ENCODE measurements around the gene CNPY1.
"Not testable (repeated sequence)": the region's sequence is repeated elsewhere in the genome, so short reads cannot be mapped to it uniquely, and the experiment has no call there.

CNPY1 gene

DNA sequence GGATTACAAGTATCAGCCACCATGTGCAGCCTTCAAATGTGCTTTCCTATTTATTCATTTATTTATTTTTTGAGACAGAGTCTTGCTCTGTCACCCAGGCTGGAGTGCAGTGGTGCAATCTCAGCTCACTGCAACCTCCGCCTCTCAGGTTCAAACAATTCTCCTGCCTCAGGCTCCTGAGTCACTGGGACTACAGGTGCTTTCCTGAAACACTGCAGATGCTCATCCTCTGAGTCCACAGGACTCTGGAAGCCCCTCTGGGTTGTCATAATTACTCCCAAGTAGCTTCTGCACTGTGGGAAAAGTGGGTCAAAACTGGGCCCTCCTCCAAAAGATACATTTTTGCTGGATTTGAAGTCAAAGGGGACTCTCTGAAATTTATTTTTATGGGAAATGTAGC lies at the start of gene CNPY1:
Gene CNPY1 (minus strand): TSS at position 111 of the 400 bp plus-strand sequence. CDS start 630 bp downstream, outside the sequence.
- DNase-seq: not testable (repeated sequence)

DNA sequence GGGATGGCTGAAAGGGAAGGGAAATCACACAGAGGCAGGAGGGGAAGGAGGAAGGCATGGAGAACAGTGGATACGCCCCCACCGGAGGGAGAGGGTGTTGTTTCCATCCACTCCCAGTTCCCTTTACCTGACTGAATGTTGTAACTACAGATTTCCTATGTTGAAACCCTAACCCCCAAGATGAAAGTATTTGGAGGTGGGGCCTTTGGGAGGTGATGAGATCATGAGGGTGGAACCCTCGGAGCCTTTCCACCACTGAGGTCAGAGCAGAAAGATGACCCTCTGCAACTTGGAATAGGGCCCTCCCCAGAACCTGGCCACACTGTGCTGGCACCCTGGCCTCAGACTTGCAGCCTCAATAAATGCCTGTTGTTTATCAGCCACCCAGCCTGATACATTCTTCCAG lies 48.6 kb upstream of the CNPY1 start:
- no peak for DNase-seq

DNA sequence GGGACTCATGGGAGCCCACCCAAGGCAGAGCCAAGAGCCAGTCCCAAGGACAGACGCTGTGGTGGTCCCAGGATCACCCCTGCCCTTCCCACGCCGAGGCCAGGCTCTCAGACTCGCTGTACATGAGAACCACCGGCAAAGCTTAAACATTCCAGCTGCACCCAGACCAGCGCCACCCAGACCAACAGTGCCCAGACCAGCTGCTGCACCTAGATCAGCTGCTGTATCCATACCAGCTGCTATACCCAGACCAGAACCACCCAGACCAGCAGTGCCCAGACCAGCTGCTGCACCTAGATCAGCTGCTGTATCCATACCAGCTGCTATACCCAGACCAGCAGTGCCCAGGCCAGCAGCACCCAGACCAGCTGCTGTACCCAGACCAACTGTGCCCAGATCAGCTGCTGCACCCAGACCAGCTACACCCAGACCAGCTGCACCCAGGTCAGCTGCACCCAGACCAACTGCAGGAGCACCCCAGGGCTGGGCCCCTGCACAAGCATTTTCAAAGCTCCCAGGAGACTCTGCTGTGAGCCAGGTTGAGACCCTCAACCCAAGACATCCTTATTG lies 47.9 kb upstream of the CNPY1 start:
- peak in 1 of 2 experiments; percentile 49 for DNase-seq

DNA sequence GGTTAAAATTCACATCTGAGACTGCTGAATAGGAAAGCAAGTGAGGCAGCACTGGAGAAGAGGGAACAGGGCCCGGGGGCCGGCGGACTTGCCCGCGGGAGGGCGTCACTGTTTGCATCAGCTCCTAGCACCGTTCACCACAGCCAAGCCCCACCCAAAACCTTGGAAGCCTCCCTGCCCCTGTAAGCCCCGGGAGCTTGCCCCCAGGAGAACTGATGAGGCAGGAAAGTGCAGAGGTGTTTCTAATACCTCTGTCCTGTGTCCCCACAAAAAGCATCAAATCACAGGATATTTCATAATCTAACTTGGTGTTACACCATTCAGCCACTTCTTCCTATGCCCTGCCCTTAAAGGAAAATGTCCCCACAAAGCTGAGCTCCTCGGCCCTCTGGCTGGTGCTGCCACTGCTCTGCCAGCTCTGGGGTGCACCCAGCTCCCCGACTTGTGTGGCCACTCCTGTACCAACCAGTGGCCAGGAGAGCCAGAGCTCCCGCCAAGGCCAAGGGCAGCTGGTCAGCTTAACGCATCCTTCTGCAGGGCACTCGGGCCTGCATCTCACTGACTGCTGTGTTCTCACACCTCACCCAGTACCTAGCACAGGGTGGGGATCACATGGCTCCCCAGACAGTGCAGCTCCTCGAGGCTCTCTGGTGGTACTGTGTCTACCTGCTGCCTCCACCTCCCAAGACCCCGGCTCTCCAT lies 47.3 kb upstream of the CNPY1 start:
- no peak for DNase-seq

DNA sequence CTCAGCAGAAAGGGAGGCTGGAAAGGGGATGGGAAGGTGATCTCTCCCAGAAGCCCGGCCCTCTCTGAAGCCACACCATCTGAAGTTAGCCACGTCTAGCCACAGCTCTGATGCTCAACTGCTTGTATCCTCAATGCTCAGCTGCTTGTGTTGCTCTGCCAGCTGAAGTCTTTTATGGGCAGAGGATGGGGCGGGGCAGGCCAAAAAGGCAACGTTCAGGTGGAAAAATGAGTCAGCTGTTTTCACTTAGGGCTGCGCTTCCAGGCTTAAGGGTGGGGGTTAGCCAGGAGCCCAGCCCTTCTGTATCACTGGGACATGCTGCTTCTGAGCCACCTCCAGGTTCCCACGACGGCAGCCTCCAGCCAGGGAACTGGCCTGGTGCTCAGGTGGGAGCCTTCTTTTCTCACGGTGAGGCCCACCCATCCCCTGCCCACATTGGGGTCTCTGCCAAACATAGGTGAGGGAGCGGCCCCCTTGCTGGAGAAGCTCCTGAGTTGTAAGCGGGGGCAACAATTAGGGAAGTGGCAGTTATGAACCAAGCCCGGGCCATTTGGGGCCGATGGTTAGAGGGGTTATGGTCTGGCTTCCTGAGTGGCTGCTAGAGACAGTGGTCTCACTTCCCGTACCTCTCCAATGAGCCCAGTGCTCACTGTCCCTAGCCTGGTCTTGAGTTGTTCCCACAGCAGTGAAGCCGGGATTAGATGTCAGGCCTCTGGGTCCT lies 44.9 kb upstream of the CNPY1 start:
- no peak for DNase-seq

DNA sequence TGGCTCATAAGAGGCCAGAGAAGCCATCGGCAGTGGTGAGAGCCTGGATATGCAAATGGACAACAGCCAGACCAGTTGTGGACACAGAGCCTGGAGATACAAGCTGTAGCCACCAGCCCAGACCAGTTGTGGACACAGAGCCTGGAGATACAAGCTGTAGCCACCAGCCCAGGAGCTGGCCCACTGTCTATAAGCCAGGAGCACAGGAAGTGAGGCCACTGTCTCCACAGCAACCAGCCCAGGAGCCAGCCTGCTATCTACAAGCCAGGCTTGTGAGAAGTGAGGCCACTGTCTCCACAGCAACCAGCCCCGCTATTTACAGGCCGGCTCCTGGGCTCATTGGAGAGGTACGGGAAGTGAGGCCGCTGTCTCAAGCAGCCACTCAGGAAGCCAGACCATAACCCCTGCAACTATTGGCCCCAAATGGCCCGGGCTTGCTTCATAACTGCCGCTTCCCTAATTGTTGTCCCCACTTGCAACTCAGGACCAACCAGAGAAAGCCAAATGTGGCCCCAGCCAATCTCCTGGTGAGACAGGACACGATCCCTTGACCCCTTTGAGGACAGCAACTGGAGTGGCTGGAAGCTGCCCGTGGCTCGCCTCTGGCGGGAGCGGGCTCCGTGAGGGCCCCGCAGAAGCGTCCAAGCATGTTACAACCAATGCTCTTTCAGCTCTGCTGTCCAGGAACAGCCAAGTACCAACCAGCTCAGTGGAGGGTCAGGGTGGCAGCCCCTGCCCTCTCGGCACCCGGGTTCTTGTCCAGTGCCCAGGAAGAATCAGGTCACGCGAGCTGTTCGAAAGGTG lies 44.1 kb upstream of the CNPY1 start:
- DNase-seq: peak in 1 of 2 experiments; percentile 40

DNA sequence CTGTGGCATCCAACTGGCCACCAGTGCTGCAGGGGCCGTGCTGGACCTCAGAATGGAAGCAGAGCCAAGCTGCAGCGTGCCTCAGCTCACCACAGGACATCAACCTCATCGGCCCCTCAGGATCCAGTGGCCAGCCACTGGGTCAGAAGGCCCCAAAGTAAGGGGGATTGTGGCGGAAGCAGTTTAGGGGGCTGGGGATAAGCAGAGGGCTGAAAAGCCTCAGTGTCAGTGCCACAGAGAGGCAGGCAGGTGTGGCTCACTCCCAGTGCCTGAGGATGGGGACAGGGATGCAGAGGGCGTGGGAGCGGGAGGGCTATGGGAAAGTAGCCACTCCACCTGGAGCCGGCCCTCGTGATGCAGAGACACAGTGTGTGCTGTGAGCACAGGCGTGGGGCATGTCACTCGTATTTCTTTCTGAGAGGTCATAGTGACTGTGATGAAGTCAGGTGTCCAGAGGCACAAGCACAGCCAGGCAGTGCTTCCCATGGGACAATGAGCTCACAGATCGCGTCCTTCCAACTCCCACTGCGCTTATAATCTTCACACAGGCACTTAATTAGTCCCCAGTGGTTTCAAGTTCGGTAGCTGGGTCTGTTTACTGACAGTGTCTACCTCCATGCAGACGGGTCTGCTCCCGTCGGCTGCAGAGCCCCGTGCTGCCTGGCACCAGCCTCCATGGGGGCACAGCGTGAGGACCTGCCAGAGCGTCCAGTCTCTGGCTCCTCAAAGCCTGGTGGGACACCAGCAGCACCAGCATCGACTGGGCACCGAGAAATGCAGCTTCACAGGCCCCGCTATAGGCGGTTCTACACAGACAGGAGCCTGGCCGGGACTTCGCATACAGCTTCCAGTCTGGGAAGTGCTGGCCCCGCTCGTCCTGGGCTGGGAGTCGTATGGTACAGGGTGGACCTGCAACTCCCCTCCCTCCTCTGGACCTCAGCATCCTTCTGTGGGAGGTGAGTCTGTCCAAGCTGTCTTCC lies 42.9 kb upstream of the CNPY1 start:
- DNase-seq: peak; percentile 36 to 76

DNA sequence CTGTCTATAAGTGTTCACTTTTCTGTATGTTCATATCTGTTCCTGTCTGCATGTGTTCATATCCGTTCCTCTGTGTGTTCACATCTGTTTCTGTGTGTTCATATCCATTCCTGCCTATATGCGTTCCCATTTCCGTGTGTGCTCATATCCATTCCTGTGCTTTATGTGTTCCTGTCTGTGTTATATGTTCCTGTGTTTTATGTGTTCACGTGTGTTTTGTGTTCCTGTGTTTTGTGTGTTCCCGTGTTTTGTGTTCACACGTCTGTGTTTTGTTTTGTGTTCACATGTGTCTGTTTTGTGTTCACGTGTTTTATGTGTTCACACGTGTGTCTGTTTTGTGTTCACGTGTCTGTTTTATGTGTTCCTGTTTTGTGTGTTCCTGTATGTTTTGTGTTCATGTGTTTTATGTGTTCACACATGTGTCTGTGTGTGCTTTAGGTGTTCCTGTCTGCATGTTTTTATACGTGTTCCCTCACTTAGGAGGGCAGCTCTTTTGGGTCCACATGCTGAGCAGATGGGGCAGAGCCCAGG lies 42.2 kb upstream of the CNPY1 start:
- DNase-seq: no peak

DNA sequence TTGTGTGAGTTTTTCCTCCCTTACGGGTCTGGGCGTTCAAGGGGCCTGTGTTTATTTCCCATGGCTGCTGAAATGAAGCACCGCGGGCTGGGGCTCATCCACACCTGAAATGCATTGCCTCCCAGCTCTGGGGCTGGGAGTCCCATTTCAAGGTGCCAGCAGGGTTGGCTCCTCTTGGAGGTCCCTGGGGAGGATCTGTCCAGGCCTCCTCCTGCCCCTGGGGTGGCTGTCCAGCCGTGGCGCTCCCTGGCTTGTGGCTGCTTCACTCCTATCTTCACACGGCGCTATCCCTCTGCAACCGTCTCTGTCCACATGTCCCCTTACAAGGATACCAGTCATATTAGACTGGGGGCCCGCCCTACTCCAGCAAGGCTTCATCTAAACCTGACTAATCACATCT lies 41.1 kb upstream of the CNPY1 start:
- DNase-seq: no peak

DNA sequence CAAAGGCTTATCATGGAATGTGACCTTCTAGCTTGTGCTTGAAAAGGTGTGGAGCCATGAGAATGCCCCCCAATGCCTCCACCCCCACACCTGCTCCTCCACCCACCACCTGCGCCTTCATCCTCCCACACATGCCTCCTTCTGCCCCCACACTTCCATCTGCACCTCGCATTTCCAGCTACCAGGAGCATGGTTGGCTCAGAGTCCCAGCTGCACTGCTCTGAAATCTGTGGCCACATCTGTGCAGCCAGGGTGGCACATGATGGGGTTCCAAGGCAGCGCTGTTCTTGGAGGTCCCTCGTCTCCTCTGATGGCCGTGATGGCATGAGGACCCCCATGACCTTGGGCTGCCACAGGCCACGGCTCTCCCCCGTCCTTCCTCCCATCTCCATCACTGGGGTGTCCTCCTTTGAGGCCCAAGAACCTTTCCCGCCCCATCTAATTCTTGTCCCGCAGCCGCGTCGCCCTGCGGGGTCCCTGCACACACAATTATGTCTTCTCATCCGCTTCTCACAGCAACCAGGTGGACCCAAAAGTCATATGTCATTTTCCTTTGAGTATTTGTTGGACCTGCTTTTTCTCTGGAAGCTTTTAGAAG lies 40.6 kb upstream of the CNPY1 start:
- DNase-seq: no peak

DNA sequence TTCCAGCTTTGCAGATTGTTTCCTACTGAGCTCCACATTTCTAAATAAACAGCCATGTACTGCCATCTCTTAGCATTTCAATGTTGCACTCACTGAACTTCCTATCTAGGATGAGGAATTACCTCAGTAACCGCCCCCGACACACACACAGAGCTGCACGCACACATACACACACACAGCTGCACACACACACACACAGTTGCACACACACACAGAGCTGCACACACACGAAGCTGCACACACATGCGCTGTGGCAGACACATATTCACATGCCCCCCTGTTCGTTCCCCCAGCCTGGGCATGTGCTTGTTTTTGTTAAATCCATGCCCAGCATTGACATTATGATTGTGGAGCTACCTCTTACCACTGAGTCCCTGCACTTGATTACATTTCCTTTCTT lies 39.6 kb upstream of the CNPY1 start:
- no peak for DNase-seq

DNA sequence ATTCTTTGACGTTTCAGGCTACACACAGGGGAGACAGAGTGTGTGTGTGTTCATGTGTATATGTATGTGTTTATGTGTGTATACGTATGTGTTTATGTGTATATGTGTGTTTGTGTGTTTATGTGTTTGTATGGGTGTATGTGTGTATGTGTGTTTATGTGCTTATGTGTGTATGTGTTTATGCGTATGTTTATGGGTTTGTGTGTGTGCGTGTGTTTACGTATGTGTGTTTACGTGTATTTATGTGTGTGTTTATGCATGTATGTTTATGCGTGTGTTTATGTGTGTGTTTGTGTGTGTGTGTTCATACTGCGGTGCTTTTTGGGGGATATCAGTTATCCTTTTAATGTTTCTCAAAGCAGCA lies 39.2 kb upstream of the CNPY1 start:
- no peak for DNase-seq

DNA sequence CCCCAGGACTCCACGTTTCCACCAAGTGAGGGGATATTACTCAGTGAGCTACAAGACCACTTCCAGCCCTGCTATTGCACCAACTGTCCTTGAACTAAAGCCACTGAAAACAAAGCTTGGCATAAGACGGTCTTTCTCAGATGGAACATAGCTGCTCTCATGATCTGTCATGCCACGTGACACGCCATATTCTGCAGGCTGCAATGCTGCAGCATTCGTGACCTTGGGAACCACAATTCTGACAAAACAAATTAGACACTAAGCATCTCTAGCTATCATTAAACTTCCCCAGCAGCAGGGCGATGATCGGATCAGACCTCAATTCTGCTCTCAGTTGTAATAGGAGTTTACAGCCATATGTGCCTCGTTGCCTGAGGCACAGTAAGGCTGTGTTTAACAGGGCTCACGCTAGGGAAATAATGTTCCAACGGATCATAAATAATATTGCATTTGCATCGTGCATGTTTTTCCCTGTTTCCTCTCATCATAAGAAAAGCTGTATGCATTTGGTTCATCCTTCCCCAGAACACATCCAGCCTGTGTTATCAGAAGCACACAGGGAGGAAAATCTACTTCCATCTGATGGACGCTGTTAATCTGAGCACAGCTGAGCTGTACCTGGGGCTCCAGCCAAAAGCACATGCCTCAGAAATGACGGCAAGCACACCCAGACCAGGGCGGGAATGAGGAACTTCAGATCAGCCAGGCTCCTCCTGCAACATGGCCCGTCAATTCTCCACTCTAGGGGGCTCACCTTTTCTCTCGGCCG lies 38.6 kb upstream of the CNPY1 start:
- DNase-seq: no peak

DNA sequence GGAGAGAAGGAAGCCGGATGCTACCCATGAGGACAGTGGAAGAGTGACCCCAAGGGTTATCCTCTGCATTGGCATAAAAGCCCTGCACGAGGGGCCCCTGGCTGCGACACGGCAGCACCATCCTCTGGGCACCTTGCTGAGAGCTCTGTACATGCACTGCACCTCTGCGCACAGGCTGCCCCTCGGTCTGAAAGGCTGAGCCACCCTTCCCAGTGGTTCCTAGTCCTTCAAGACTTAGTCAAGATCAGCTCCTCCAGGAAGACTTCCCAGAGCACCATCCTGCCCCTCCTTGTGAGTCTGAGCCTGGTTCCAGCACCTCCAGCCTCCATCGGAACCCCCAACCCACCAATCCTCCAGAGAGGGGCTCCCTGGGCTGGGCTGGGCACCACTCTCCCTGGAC lies 37.9 kb upstream of the CNPY1 start:
- no peak for DNase-seq

DNA sequence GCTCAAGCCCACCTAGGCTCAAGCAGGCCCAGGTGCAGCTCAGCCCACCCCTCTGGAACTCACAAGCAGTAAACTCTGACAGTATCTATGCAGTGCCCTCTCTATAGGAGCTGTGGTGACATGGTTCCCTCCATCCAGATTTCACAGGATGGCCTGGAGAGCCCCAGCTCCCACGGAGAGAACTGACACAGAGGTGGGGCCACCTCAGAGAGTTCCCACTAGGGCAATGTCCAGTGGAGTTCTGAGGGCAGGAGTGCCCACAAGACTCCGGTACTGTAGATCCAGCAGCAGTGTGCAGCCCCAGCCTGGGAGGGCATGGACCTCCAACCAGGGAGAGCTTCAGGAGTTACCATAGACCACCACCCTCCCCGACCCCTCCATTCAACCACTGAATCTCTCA lies 37.3 kb upstream of the CNPY1 start:
- DNase-seq: no peak

DNA sequence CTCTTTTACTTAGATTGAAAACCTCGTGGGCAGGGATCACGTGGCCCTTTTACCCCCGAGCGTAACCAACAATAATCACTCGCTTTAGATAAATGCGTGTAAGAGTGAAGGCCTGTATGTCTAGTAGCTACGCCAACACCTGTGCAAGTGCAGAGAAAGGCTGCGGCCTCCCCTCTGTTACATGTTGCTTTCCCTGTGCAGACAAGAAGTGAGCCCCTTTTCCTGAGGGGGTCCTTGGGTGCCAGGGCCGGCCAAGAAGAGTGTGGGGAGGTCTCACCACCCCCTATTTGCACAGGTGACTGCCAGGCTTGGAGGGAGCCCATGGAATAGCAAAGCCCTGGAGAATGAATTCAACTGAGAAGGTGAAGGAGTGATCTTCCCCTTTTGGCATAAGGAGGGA lies 35.6 kb upstream of the CNPY1 start:
- DNase-seq: no peak

DNA sequence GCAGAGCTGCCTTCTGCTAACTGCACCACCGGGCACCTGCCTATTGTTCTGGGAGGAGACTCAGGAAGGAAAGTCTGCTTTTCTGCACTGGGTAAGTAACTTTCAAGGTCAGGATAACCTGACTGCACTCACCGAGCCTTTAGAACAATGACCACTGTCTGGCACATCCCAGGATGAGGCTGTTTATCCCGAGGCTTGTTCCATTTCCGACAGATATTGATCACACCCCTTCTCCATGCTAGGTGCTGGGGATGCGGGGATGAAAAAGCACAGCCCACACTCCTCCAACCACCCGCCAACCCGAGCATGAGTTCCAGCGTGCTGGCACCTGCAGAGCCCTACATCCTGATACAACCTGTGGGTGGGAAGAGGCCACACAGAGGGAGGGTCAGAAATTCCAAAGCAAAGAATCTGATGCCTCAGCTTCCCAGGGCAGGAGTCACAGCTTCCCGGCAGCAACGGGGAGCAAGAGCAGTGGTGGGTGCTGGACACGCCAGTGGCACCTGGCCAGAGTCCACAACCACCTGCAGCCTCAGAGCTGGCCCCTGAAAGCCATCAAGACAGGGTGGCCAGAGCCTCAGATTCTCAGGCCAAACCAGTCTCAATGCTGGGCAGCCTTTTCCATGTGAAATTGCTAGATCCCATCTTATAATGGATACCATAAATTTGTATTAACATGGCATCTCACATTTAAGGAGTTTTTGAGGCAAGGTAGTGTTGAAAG lies 34.9 kb upstream of the CNPY1 start:
- DNase-seq: no peak

DNA sequence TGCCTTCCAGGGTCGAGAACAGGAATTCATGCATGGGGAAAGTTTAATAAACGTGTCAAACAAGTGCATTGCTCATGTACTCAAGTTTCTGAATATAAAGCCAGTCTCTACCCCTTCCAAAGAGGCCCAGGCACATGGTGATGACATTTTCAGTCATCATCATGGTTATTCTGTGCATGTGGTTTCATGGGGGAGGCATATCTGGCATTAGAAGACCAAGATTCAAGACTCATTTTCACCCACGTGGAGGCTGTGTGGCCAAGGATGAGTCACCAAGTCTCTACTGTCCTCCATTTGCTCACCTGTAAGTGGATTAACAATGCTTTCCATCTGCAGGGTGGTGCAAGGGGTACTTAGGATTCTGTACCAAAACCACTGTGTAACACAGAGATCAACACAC lies 34.0 kb upstream of the CNPY1 start:
- no peak for DNase-seq

DNA sequence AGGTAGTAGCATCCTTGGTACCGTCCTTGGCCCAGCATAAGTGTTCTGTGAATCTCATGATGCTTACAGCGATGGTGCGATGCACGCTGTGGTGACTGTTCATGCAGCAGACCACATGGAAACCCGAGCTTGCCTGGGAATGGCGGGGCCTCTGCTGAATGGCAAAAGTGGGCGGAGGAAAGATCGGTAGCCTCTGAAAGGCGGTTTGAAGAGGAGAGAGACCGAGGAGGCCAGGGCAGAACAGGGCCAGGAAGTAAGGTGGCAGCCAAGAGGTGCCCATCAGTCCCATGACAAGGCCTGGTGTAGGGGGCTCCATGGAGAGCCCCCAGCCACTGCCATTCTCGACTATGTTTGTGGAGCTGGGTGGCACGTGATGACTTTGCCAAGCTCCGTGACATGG lies 33.2 kb upstream of the CNPY1 start:
- DNase-seq: no peak

DNA sequence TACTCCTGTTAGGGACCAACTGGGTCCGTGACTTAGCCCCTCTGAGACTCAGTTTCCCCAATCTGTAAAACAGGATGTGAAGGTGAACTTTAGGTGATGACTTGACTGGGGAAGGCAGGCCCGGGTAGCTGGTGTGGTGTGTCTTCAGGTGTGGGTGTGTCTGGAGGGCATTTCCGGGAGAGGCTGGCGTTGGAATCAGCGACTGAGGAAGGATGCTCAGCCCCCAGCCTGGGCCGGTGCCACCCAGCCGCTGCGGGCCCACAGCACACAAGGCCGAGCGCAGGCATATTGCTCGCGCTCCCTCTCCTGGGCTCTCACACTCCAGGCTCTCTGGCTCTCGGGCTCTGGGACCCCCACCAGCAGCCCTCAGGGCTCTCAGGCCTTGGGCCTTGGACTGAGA lies 31.7 kb upstream of the CNPY1 start:
- DNase-seq: no peak

Measured in NCI-H524 (cell line).